Renal cortical epithelial cell (primary cell): Measurements from ENCODE around the gene KRT86. TPM values are rescaled to one million over a fixed set of nuclear protein-coding genes. Genes with fewer than 3 reads are reported as not detected.
"Not testable (repeated sequence)": the region's sequence is repeated elsewhere in the genome, so short reads cannot be mapped to it uniquely, and the experiment has no call there.

Experiments
- DNase-seq: peaks from one replicate; pipeline ENCODE4 v3.0.0-alpha.2; 2011; ENCODE audit warnings: low read depth
- total RNA-seq: library from RNA; depleted of rRNA; stranded (reverse); fragments of >200 nt; gene quantifications from 2 replicates; pipeline ENCODE4 v1.2.3, GENCODE V29; 2014

Gene KRT86
- total RNA-seq, 1 donor from 2014 or later, result 0.05 TPM

- no peak for DNase-seq
Observed at GRCh38 chr12:52267699-52268098, 6.7 kb upstream of the KRT86 start.

GRCh38 chr12:52268212-52268611 lies 6.2 kb upstream of the KRT86 start:
- DNase-seq, result peak; percentile 48

DNA sequence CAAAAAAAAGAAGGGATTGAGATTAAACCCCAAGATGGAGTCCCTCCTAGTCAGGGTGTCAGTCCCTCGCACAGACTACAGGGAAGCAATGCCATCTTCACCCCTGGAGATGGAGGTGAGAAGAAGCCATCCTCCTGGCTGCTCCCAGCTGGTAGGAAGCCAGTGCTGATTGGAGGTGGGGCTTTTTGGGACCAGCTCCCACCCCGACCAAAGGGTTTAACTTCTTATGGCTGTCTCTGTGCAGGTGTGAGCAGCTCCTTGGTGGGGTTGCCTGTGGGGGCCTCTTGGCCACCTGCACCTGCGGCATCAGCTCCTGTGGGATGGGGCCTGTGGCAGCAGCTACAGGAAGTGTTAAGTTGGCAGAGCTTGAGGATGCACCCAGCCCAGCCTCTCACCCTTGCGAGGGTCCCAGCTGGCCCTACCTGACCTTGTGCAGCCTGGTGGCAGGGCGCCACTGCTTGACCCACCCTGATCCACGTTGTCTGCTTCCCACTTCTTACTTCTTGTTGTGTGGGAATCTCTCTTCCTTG lies 3.8 kb upstream of the KRT86 start:
- DNase-seq, result no peak

DNA sequence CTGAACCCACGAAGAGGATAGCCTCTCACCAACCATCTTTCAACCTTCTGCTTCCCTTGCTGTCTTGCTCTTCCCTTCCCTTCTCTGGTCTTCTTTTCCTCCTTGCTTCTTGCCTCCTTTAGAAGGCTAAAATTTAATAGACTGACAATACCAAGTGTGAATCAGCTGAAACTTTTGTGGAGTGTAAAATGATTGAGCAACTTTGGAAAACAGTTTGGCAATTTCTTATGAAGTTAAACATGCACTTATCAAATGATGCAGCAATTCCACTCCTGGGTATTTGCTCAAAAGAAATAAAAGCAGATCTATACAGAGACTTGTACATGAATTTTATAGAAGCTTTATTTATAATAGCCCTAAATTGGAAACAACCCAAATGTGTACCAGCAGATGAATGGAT lies 3.3 kb upstream of the KRT86 start:
- peak; percentile 80 for DNase-seq

GRCh38 chr12:52275686-52276085 lies 1.2 kb downstream of the KRT86 start:
- no peak for DNase-seq

DNA sequence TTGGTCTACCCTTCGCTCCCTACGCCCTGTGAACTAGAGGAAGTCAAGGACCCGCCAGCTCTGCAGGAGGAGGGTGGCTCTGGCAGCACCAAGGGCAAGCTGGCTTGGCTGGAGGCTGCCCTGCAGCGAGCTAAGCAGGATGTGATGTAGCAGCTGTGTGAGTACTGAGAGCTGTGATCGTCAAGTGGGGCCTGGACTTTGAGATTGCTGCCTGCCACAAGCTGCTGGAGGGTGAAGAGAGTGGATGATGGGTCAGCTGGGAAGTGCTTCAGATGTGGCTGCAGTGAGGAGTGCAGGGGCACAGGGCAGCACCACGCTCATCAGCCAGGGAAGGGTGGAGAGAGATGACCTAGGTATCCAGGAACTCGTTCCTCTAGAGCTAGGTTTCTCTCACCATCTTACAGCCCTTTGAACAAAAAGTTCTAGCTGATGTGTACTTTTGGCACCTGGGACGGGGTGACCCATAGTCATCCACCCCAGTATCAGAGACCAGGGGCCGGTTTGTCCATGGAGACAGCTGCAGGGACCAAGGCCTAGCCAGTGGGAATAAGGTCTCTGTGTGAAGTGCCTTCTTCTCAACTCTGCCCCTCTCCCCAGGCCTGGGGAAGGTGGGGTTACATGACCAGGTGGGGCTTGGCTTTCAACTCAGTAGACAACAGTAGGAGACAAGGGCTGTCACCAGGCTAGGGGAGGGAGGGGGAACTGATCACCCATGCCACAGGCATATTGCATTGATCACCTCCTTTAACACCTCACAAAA lies 3.2 kb downstream of the KRT86 start:
- peak; percentile 55 for DNase-seq

DNA sequence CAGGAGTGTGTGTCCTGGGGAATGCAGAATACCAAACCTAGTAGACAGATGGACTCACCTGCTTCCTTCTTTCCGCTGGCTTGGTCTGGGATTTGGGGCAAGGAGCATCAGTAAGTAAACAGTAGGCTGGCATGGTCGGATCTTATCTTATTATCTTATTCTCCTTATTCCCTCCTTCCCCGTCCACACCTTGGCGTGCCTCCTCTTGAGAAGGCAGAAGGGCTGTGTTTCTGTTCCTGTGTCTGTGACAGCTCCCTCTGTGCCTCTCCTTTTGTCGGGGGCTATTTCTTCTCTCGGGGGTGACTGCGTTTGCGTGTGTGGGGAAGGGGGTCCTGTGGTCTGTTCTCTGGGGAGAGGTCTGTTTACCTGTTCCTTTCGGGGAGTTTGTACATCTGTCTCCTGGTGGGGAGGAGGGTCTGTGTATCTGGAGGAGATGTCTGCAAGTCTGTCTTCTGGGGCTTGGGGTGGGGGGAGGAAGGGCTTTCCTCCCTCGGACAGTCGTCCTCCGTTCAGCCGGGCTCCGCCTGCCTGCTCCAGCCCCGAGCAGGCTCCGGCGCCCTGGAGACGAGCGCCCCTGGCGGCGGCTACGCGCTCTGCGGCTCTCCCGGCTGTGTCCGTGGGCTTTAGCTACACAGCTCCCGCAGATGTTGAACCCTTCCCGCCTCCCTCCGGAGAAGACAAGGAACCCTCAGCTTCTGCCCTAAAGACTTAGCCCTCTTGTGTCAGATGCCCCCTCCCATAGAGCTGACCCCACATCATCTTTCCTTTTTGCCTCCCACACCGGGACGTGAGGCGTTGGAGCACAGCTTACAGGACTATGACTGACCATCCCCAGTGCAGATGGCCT lies 4.4 kb downstream of the KRT86 start:
- peak; percentile 42 for DNase-seq

DNA sequence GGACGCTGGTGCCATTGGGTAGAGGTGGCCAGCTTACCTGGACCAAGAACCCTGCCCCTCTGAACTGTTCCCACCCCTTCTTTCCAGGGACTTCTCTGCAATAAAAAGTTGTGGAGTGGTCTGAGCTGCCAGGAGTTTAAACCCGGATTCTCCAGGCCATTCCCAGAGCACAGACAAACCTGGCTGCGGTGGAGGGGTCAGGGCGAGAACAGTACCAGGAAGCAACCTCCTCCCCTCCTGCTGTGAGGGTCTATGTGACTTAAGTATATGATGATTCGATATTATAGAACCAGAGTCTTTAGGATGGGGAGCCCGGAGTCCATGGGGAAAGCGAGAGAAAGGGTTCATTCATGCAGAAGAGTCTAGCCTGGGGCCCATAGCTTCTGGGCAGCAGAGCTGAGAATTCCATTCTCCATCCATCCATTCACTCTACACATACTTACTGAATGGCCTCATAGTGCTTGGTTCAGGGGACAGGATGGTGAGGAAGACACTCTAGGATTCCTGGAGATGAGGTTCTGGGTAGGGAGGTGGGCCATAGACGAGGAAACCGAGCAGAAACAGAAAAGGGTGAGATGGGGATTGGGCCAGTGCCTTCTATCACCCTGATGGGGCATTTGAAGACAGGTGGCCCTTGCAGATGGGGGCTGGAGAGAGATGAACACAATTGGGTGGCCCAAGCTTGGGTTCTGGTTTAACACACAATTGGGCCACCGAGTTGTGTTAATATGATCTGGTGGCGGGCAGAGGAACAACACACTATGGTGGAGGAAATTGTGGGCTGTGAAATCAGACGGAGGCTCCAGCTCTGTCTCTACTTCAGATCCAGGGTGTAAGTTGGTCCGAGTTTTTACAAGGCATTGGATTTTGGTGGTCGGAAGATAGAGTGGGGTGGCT lies 5.2 kb downstream of the KRT86 start:
- DNase-seq, result peak; percentile 88

- peak; percentile 94 for DNase-seq
Observed at GRCh38 chr12:52280319-52280795, 5.9 kb downstream of the KRT86 start.

DNA sequence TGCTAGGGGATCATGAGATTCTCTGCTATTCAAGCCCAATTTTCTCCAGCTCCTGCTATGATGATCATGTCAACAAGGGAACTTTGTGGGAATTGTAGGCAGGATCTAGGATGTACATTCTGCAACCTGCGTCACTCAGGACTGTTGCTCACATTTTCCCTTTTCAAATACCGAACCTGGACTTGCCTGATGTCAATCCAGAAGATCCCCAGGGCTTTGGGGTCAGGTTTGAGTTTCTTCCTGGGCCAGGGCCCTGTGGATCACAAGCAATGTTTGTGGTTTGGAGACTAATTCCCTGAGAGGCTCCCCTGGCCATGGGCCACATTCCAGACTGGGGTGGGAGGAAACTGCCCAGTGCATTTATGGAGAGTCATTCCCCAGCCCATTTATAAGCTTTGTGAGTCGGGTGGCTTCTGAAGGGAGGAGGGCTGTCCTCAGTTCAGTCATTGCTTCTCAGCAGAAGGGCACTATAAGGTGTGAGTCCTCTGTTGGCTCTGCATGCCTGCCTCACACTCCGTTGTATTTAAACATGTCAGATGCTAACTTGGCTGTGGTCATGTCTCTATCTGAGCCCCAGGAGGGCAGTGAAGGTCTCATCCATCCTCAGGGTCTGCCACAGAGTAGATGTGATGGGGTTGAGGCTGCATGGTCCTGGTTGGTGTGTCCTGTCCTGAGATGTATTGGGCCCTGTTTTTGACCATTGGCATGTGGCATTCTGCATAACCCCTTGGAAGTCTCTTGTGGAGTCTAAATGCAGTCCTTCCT lies 6.5 kb downstream of the KRT86 start:
- DNase-seq, result peak; percentile 94

DNA sequence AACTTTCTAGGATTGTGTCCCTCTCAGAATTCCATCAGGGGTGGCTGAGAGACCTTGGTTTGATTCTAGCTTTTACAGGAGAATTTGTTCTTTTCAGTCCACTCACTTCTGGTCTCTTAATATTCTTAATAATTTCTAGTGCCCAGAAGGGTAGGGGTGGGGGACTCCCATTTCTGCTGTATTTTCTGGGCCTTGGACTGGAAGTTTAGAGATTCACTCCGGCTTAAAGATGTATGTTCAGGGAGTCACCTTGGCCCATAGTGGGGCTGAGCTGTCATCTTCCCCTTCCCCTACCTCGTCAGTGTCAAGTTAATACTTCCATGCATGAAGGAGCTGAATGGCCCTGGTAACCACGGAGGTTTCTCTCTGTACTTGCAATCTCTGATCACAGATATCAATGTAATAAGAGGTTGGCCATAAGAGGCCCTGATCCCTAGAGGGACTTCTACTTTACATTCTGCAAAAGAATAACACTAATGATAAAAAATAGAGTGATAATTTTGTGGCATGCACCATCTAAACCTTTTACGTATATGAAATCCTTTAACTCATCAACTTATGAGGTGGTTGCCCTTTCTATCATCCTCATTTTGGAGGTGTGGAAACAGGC lies 10.2 kb downstream of the KRT86 start:
- no peak for DNase-seq

DNA sequence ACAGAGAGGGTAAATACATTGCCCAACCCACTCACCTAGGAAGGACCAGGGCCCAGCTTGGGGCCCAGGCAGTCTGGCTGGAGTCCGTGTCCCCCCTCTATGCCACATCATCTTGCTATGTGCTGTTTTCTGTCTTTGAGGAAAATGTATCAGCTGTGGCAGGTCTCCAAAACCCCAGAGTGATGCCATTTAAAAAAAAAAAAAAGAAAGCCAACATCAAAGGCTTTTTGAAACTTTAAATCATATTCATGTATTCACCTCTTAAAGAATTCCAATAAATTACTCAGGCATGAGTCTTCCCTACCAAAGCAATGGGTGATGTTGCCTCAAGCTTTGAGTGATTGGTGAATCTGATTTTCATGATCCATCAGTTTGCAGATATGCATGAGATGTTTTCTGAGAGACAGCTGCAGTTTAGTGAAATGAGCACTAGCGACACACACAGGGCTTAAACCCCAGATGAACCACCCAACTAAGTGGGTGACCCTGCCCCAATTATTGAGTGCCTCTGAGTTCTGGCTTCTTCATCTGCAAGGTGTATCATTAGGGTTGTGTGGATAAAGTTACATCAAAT lies 10.8 kb downstream of the KRT86 start:
- DNase-seq, result peak; percentile 34

GRCh38 chr12:52285851-52286530 lies 11.5 kb downstream of the KRT86 start:
- DNase-seq, result no peak

DNA sequence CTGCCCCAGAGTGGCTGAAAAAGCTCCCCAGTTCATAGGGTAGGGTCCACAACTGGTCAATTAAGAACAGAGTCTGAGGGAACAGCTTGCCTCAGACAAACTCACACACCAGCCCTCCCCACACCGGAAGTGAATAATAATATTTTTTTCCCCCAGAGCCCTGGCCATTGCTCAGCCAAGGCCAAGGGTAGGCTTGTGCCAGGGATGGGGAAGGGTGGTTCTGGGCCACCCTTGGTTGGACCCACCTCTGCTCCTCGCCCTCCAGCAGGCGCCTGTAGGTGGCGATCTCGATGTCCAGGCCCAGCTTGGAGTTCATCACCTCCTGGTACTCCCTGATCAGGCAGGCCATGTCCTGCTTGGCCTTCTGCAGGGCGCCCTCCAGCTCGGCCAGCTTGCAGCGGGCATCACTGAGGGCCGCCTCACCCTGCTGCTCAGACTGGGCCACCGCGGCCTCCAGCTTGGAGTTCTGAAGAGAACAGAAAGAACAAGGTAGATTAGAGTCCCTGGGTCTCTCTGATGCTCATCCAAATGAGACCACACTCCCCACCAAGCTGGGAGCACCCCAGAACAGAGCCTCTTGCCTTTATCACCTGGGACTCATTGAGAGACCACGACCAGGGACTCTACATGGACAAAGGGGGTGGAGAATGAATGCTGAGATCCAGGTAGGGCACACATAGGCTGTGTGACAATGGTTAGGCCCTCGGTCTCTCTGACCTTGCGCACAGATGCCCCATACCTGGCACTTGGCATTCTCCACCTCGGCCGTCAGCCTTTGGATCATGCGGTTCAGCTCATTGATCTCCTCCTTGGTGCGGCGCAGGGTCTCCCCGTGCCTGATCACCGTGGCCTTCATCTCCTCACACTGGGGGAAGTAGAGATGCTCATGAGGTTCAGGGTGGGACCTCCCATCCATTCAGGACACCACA lies 12.7 kb downstream of the KRT86 start:
- not testable (repeated sequence) for DNase-seq

GRCh38 chr12:52287816-52288805 lies 13.7 kb downstream of the KRT86 start:
- DNase-seq, result not testable (repeated sequence)

- not testable (repeated sequence) for DNase-seq
Observed at GRCh38 chr12:52290483-52291134, 16.2 kb downstream of the KRT86 start.
